KBM-7 (cell line): ENCODE results near the gene CFDP1.

Source experiments
- DNase-seq: peaks from one replicate; pipeline ENCODE4 v3.0.0-alpha.2; 2015
- in situ Hi-C: fragments of 300-500 bp; cut with MboI; formaldehyde crosslinking; loops from 2 replicates; pipeline ENCODE4 v1.14.3; 2020; ENCODE audit warnings: low sequenced_read_pairs, low pct_unique_long_range_greater_than_20kb, mixed read lengths

Gene CFDP1

GRCh38 chr16:75340741-75341491 is 92.4 kb downstream of the CFDP1 start:
- no peak for DNase-seq
- in situ Hi-C loops, result no loop called here

- in situ Hi-C loops, result no loop called here
- DNase-seq, result no peak
These were observed 95.9 kb downstream of the CFDP1 start for GRCh38 chr16:75337430-75337829.

- no peak for DNase-seq
- in situ Hi-C loops, result no loop called here
These were observed 96.8 kb downstream of the CFDP1 start for GRCh38 chr16:75336521-75336920.

- in situ Hi-C loops, result no loop called here
- DNase-seq, result peak; percentile 90
These were observed 99.6 kb downstream of the CFDP1 start for GRCh38 chr16:75333721-75334163.

- no peak for DNase-seq
- in situ Hi-C loops, result no loop called here
These were observed 103.4 kb downstream of the CFDP1 start for GRCh38 chr16:75329943-75330342.

- in situ Hi-C loops, result no loop called here
- DNase-seq, result no peak
These were observed 107.0 kb downstream of the CFDP1 start for GRCh38 chr16:75326333-75326732.

GRCh38 chr16:75323933-75324332 is 109.4 kb downstream of the CFDP1 start:
- in situ Hi-C loops, result no loop called here

GRCh38 chr16:75323198-75323597 is 110.1 kb downstream of the CFDP1 start:
- in situ Hi-C loops, result no loop called here
- no peak for DNase-seq

More at GRCh38 chr16:75323933-75324332, 109.4 kb downstream of the CFDP1 start:
- DNase-seq, result no peak

GRCh38 chr16:75322740-75323139 is 110.6 kb downstream of the CFDP1 start:
- DNase-seq, result no peak
- in situ Hi-C loops, result no loop called here

- DNase-seq, result no peak
- in situ Hi-C loops, result no loop called here
These were observed 112.9 kb downstream of the CFDP1 start for GRCh38 chr16:75320435-75320834.

- DNase-seq, result peak; percentile 31
- in situ Hi-C loops, result no loop called here
These were observed 113.5 kb downstream of the CFDP1 start for GRCh38 chr16:75319513-75320411.

GRCh38 chr16:75318737-75319136 is 114.6 kb downstream of the CFDP1 start:
- DNase-seq, result no peak
- in situ Hi-C loops, result no loop called here

- no peak for DNase-seq
- in situ Hi-C loops, result no loop called here
These were observed 115.8 kb downstream of the CFDP1 start for GRCh38 chr16:75317532-75317931.

GRCh38 chr16:75317101-75317522 is 116.2 kb downstream of the CFDP1 start:
- DNase-seq, result peak; percentile 18
- in situ Hi-C loops, result no loop called here

GRCh38 chr16:75315539-75316306 is 117.6 kb downstream of the CFDP1 start:
- no peak for DNase-seq
- in situ Hi-C loops, result no loop called here

- in situ Hi-C loops, result no loop called here
- no peak for DNase-seq
These were observed 120.4 kb downstream of the CFDP1 start for GRCh38 chr16:75312875-75313274.

GRCh38 chr16:75311383-75311938 is 121.8 kb downstream of the CFDP1 start:
- in situ Hi-C loops, result no loop called here
- DNase-seq, result no peak

- no peak for DNase-seq
- in situ Hi-C loops, result no loop called here
These were observed 122.8 kb downstream of the CFDP1 start for GRCh38 chr16:75310541-75310940.

GRCh38 chr16:75309899-75310430 is 123.3 kb downstream of the CFDP1 start:
- in situ Hi-C loops, result no loop called here
- no peak for DNase-seq
